ENCODE data around the gene TCOF1. TPM values are rescaled to one million over a fixed set of nuclear protein-coding genes. Genes with fewer than 3 reads are reported as not detected.
A peak's percentile ranks its signal among the peaks of the same experiment; 100 is the strongest.

The TCOF1 gene
- total RNA-seq, 1 donor from 2014 or later: 32.5 TPM

- Mint-ChIP-seq H3K27ac (ENCODE audit: unreplicated experiment) (no peak overlapping the region), H3K9me3 (ENCODE audit: unreplicated experiment) (no peaks in the 10 kb centered on the region), H3K4me1 (ENCODE audit: unreplicated experiment) (peaks cover 5% of the 10 kb centered on the region), H3K27me3 (ENCODE audit: unreplicated experiment) (no peaks in the 10 kb centered on the region), H3K36me3 (ENCODE audit: unreplicated experiment) (no peaks in the 10 kb centered on the region), H3K4me3 (ENCODE audit: unreplicated experiment) (no peak overlapping the region)
- TF ChIP-seq CTCF (IDR thresholded peaks at IDR 0.05): no peak
- no peak for DNase-seq (ENCODE audit: extremely low spot score, unreplicated experiment)
Observed at GRCh38 chr5:150407096-150407720, 49.7 kb downstream of the TCOF1 start.

GRCh38 chr5:150408231-150408943 lies 50.9 kb downstream of the TCOF1 start:
- no peaks in the 10 kb centered on the region for H3K27me3 Mint-ChIP-seq (ENCODE audit: unreplicated experiment)
- H3K9me3 Mint-ChIP-seq (ENCODE audit: unreplicated experiment): no peaks in the 10 kb centered on the region

GRCh38 chr5:150409638-150410523 lies 52.4 kb downstream of the TCOF1 start:
- no peak for TF ChIP-seq CTCF (IDR thresholded peaks at IDR 0.05)
- H3K4me1 Mint-ChIP-seq (ENCODE audit: unreplicated experiment): peaks cover 7% of the 10 kb centered on the region
- no peaks in the 10 kb centered on the region for H3K27me3 Mint-ChIP-seq (ENCODE audit: unreplicated experiment)
- H3K36me3 Mint-ChIP-seq (ENCODE audit: unreplicated experiment): no peaks in the 10 kb centered on the region
- H3K27ac Mint-ChIP-seq (ENCODE audit: unreplicated experiment): no peak overlapping the region
- no peaks in the 10 kb centered on the region for H3K9me3 Mint-ChIP-seq (ENCODE audit: unreplicated experiment)
- peak; percentile 89 for DNase-seq (ENCODE audit: extremely low spot score, unreplicated experiment)
- H3K4me3 Mint-ChIP-seq (ENCODE audit: unreplicated experiment): no peak overlapping the region

More at GRCh38 chr5:150408231-150408943, 50.9 kb downstream of the TCOF1 start:
- DNase-seq (ENCODE audit: extremely low spot score, unreplicated experiment): no peak
- peaks cover 7% of the 10 kb centered on the region for H3K4me1 Mint-ChIP-seq (ENCODE audit: unreplicated experiment)
- H3K27ac Mint-ChIP-seq (ENCODE audit: unreplicated experiment): no peak overlapping the region
- H3K4me3 Mint-ChIP-seq (ENCODE audit: unreplicated experiment): no peak overlapping the region
- H3K36me3 Mint-ChIP-seq (ENCODE audit: unreplicated experiment): no peaks in the 10 kb centered on the region
- no peak for TF ChIP-seq CTCF (IDR thresholded peaks at IDR 0.05)

DNA sequence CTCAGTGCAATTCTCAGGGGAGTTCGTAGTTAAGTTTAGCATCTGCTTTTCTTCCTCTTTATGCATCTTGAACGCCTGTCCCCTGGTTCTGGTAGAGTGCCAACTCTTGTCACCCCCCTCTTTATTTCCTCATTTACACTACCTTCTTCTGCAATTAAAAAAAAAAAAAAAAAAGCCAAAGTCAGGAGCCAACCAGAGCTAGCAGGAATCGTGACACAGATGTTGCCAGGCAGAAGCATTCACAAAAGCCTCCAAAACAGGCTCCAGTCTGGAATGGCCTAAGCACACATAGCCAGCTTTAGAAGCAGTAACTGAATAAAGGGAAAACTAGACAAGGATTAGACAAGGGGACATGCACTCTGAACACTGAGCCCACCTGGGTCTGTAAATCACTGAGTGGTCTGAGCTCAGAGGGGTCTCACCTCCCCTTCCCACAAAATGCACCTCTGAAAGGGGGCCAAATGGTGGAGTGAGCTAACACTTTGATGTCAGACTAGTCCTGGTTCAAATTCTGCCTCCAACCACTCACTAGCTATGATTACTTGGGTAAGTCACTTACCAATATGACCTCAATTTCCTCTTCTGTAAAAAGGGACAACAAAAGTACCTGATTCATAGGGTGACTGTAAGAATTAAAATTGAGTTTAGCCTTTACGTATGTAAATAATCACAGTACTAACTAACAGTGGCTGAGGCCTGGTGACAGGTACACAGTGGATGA lies 53.2 kb downstream of the TCOF1 start:
- H3K27me3 Mint-ChIP-seq (ENCODE audit: unreplicated experiment): no peaks in the 10 kb centered on the region
- no peaks in the 10 kb centered on the region for H3K9me3 Mint-ChIP-seq (ENCODE audit: unreplicated experiment)
- no peaks in the 10 kb centered on the region for H3K36me3 Mint-ChIP-seq (ENCODE audit: unreplicated experiment)
- no peak overlapping the region for H3K4me3 Mint-ChIP-seq (ENCODE audit: unreplicated experiment)
- peaks cover 7% of the 10 kb centered on the region for H3K4me1 Mint-ChIP-seq (ENCODE audit: unreplicated experiment)
- DNase-seq (ENCODE audit: extremely low spot score, unreplicated experiment): no peak
- no peak for TF ChIP-seq CTCF (IDR thresholded peaks at IDR 0.05)
- no peak overlapping the region for H3K27ac Mint-ChIP-seq (ENCODE audit: unreplicated experiment)
